CD14-positive monocyte (primary cell): ENCODE data around the gene COL20A1. TPM values are rescaled to one million over a fixed set of nuclear protein-coding genes. Genes with fewer than 3 reads are reported as not detected.

Experiments
- DNase-seq, 3 donors: peaks; one replicate each; pipeline ENCODE4 v3.0.0-alpha.2; 2011 to 2022
- H2AFZ ChIP-seq: 2 replicates; pipeline ENCODE4 v1.6.0; 2012; ENCODE audit warnings: mild to moderate bottlenecking, low read depth, low read length, inconsistent platforms; ENCODE audit not compliant: insufficient read depth, poor library complexity, severe bottlenecking
- H3K27ac ChIP-seq, 2 donors: 1 replicate in 1 of 2; 2 replicates in 1 of 2; pipeline ENCODE4 v1.5.1; 2012 to 2013; ENCODE audit warnings: low read length in 2 of 2, control low read depth in 1 of 2, inconsistent platforms in 1 of 2, low read depth in 1 of 2, mild to moderate bottlenecking in 1 of 2
- H3K27me3 ChIP-seq, 2 donors: one replicate each; pipeline versions ENCODE4 v1.6.0 to v1.6.1; 2011 to 2013; ENCODE audit warnings: low read length in 2 of 2; ENCODE audit not compliant: control insufficient read depth in 2 of 2, insufficient read depth in 2 of 2
- H3K36me3 ChIP-seq, 2 donors: replicated peaks in 1 of 2; 1 replicate in 1 of 2; 2 replicates in 1 of 2; pipeline versions ENCODE4 v1.5.1 to v1.6.1; 2012 to 2013; ENCODE audit warnings: low read length in 2 of 2, control low read depth in 1 of 2, inconsistent platforms in 1 of 2, mild to moderate bottlenecking in 1 of 2; ENCODE audit not compliant: insufficient read depth in 2 of 2, control insufficient read depth in 1 of 2
- H3K4me1 ChIP-seq, 2 donors: 1 replicate in 1 of 2; 2 replicates in 1 of 2; pipeline versions ENCODE4 v1.5.1 to v1.6.1; 2012 to 2013; ENCODE audit warnings: low read length in 2 of 2, control low read depth in 1 of 2, inconsistent platforms in 1 of 2, mild to moderate bottlenecking in 1 of 2, moderate library complexity in 1 of 2; ENCODE audit not compliant: insufficient read depth in 2 of 2, control insufficient read depth in 1 of 2
- H3K4me2 ChIP-seq: replicated peaks from 2 replicates; pipeline ENCODE3; 2012; ENCODE audit warnings: low read length, moderate library complexity, mild to moderate bottlenecking; ENCODE audit not compliant: poor library complexity, severe bottlenecking; ENCODE audit errors: extremely low read depth
- H3K4me3 ChIP-seq, 3 experiments: fragments of 200-600 bp in 1 of 3; sonication (generic) in 1 of 3; replicated peaks in 1 of 3; 1 replicate in 2 of 3; 2 replicates in 1 of 3; pipeline ENCODE4 v1.5.1; 2011 to 2013; ENCODE audit warnings: low read length in 3 of 3, mild to moderate bottlenecking in 3 of 3, control low read depth in 2 of 3, low read depth in 2 of 3, inconsistent platforms in 1 of 3, moderate library complexity in 1 of 3
- H3K79me2 ChIP-seq: 2 replicates; pipeline ENCODE4 v1.6.0; 2012; ENCODE audit warnings: mild to moderate bottlenecking, control low read depth, inconsistent platforms, low read length, moderate library complexity; ENCODE audit not compliant: insufficient read depth
- H3K9ac ChIP-seq: 2 replicates; pipeline ENCODE4 v1.6.0; 2017; ENCODE audit warnings: low read length, mild to moderate bottlenecking; ENCODE audit not compliant: insufficient read depth, poor library complexity, severe bottlenecking
- H3K9me3 ChIP-seq, 2 donors: replicated peaks in 1 of 2; 1 replicate in 1 of 2; 2 replicates in 1 of 2; pipeline versions ENCODE4 v1.5.1 to v1.6.1; 2012 to 2013; ENCODE audit warnings: low read length in 2 of 2, control low read depth in 1 of 2; ENCODE audit not compliant: control insufficient read depth in 1 of 2, insufficient read depth in 1 of 2
- H4K20me1 ChIP-seq: 2 replicates; pipeline ENCODE4 v1.6.0; 2012; ENCODE audit warnings: mild to moderate bottlenecking, low read length, control low read depth, moderate library complexity; ENCODE audit not compliant: insufficient read depth
- H3K27ac Mint-ChIP-seq, 7 donors: one replicate each; pipeline ENCODE4 v1.8.0; 2020; ENCODE audit warnings: mild to moderate bottlenecking in 7 of 7, mixed read lengths in 7 of 7, moderate library complexity in 6 of 7, inconsistent platforms in 2 of 7
- H3K27me3 Mint-ChIP-seq, 3 donors: one replicate each; pipeline ENCODE4 v1.8.0; 2021 to 2022; ENCODE audit warnings: low read depth in 3 of 3, mild to moderate bottlenecking in 3 of 3, mixed read lengths in 3 of 3, moderate library complexity in 3 of 3, inconsistent platforms in 1 of 3
- H3K36me3 Mint-ChIP-seq, 2 donors: one replicate each; pipeline ENCODE4 v1.8.0; 2020; ENCODE audit warnings: mixed read lengths in 2 of 2, inconsistent platforms in 1 of 2, mild to moderate bottlenecking in 1 of 2
- H3K4me1 Mint-ChIP-seq: one replicate; pipeline ENCODE4 v1.8.0; 2020; ENCODE audit warnings: mild to moderate bottlenecking, mixed read lengths
- H3K4me3 Mint-ChIP-seq, 2 donors: one replicate each; pipeline ENCODE4 v1.8.0; 2020; ENCODE audit warnings: mild to moderate bottlenecking in 2 of 2, mixed read lengths in 2 of 2, moderate library complexity in 1 of 2
- H3K9me3 Mint-ChIP-seq, 7 donors: one replicate each; pipeline ENCODE4 v1.8.0; 2020 to 2022; ENCODE audit warnings: mixed read lengths in 7 of 7, mild to moderate bottlenecking in 6 of 7, moderate library complexity in 6 of 7, inconsistent platforms in 2 of 7
- CTCF ChIP-seq: fragments of 200-600 bp; IDR thresholded peaks from one replicate; pipeline ENCODE4 v1.8.0; 2022; ENCODE audit warnings: antibody characterized with exemption, mild to moderate bottlenecking
- WGBS: methylation state at CpG from one replicate; pipeline ENCODE4 v1.1.5; 2013; ENCODE audit warnings: missing lambda C conversion rate; ENCODE audit not compliant: insufficient coverage; 5-methylcytosine and 5-hydroxymethylcytosine counted together
- intact Hi-C, 2 donors: fragments of 100-400 bp; cut with micrococcal nuclease; formaldehyde crosslinking; loops; one replicate each; pipeline versions ENCODE4 v1.15.0 to v1.15.1; 2023
- polyA plus RNA-seq, 3 donors: library from polyadenylated mRNA; depleted of rRNA in 1 of 3; unstranded in 2 of 3; stranded (reverse) in 1 of 3; fragments of 300-500 nt in 2 of 3; fragments of >200 nt in 1 of 3; fragmentation: Illumina TruSeq in 2 of 3; gene quantifications; 1 replicate in 2 of 3; 2 replicates in 1 of 3; pipeline ENCODE4 v1.2.3, GENCODE V29; 2012 to 2021

COL20A1 gene
- polyA plus RNA-seq, 3 donors = not detected

- Mint-ChIP-seq H3K4me1 (no peaks in the 10 kb centered on the region), H3K27me3 (peaks cover 28 to 43% (median 34%) of the 10 kb centered on the region in 3 donors), H3K9me3 (peaks cover 0 to 7% (median 0%) of the 10 kb centered on the region in 7 donors), H3K36me3 (no peaks in the 10 kb centered on the region), H3K27ac (no peak overlapping the region), H3K4me3 (peak overlapping the region in 1 of 2 donors; percentile 55)
- no peak overlapping the region for H3K4me3 ChIP-seq
- no peak for DNase-seq
- H3K27ac ChIP-seq = no peak overlapping the region
- no peak for TF ChIP-seq CTCF
- H3K9ac ChIP-seq = no peak overlapping the region
- no peaks in the 10 kb centered on the region for H3K9me3 ChIP-seq
- 9% methylated on average over 41 of the region's 50 CpGs for WGBS
- peaks cover 4 to 25% of the 10 kb centered on the region in 2 donors for H3K27me3 ChIP-seq
- H3K4me1 ChIP-seq = no peaks in the 10 kb centered on the region
- intact Hi-C loops = no loop called here
- no peaks in the 10 kb centered on the region for H3K36me3 ChIP-seq
- H4K20me1 ChIP-seq = no peaks in the 10 kb centered on the region
- H2AFZ ChIP-seq = no peak overlapping the region
- H3K4me2 ChIP-seq = no peak overlapping the region
- H3K79me2 ChIP-seq = no peaks in the 10 kb centered on the region
Observed at GRCh38 chr20:63361519-63362435, 68.8 kb downstream of the COL20A1 start.

- 75% methylated on average over 16 of the region's 16 CpGs for WGBS
- no peaks in the 10 kb centered on the region for H4K20me1 ChIP-seq
- H3K4me3 Mint-ChIP-seq = peak overlapping the region in 1 of 2 donors; percentile 55
Observed at GRCh38 chr20:63362436-63363009, 69.5 kb downstream of the COL20A1 start.

More at GRCh38 chr20:63362436-63363009, 69.5 kb downstream of the COL20A1 start:
- Histone ChIP-seq H3K79me2 (no peaks in the 10 kb centered on the region), H2AFZ (no peak overlapping the region), H3K27me3 (peaks cover 4 to 25% of the 10 kb centered on the region in 2 donors), H3K4me1 (no peaks in the 10 kb centered on the region), H3K9ac (no peak overlapping the region), H3K9me3 (no peaks in the 10 kb centered on the region), H3K36me3 (no peaks in the 10 kb centered on the region), H3K4me3 (no peak overlapping the region), H3K27ac (no peak overlapping the region), H3K4me2 (no peak overlapping the region)
- DNase-seq = no peak
- Mint-ChIP-seq H3K27me3 (peaks cover 29 to 43% (median 34%) of the 10 kb centered on the region in 3 donors), H3K4me1 (no peaks in the 10 kb centered on the region), H3K36me3 (no peaks in the 10 kb centered on the region), H3K27ac (no peak overlapping the region), H3K9me3 (peaks cover 0 to 4% (median 0%) of the 10 kb centered on the region in 7 donors)
- intact Hi-C loops = no loop called here
- no peak for TF ChIP-seq CTCF
